Measurements from ENCODE around the gene DPYD.

The DPYD gene

DNA sequence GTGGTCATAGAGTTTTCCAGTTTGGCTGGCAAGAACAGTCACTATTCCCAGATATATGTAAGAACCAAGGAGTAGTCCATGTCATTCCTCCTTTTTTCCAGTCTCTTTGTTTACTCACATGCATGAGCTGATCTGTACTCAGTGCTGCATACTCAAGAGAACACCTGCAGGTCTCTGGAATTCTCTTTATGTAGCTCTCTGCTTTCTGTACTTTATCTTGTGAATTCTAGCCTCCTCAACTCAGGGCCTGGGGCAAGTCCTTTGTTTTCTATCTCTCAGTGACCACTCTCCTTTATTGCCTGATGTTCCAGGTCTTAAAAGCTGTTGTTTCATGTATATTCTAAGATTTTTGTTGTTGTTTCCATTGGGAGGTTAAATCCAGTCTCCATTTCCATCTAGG is 478.9 kb downstream of the DPYD start:
- ChIA-PET CTCF (interaction anchor here (0.7 kb wide), 1 partner anchor 186 kb away, joined by 3 read pairs; no protein-coding TSS in a partner anchor), POLR2A (ENCODE audit: low non-redundant PET) (no interaction called here)
- TF ChIP-seq, protein P1, sequence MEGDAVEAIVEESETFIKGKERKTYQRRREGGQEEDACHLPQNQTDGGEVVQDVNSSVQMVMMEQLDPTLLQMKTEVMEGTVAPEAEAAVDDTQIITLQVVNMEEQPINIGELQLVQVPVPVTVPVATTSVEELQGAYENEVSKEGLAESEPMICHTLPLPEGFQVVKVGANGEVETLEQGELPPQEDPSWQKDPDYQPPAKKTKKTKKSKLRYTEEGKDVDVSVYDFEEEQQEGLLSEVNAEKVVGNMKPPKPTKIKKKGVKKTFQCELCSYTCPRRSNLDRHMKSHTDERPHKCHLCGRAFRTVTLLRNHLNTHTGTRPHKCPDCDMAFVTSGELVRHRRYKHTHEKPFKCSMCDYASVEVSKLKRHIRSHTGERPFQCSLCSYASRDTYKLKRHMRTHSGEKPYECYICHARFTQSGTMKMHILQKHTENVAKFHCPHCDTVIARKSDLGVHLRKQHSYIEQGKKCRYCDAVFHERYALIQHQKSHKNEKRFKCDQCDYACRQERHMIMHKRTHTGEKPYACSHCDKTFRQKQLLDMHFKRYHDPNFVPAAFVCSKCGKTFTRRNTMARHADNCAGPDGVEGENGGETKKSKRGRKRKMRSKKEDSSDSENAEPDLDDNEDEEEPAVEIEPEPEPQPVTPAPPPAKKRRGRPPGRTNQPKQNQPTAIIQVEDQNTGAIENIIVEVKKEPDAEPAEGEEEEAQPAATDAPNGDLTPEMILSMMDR (conservative IDR thresholded peaks at IDR 0.05; ENCODE audit: low read depth), result no peak
- no peak for DNase-seq (ENCODE audit: low spot score)
- no peak overlapping the region for H3K27ac ChIP-seq

DNA sequence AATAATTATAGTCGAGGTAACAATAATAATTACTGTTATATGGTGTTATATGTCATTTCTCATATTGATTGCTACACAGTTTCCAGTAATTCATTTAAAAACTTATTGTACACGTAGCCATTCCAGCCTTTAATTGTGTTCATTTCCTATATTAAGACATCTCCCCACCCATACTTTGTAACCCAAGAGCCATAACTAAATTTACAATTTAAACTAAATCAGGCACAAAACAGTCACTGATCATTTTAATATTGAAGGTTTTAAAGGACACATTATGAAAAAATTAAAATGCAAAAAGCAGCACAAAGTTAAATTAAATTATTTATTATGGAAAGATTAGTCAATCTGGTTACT is 487.0 kb downstream of the DPYD start:
- CTCF ChIA-PET, result no interaction called here
- no peak overlapping the region for H3K27ac ChIP-seq
- POLR2A ChIA-PET (ENCODE audit: low non-redundant PET), result no interaction called here
- TF ChIP-seq, protein P1 (conservative IDR thresholded peaks at IDR 0.05; ENCODE audit: low read depth), result no peak
- DNase-seq (ENCODE audit: low spot score), result no peak

DNA sequence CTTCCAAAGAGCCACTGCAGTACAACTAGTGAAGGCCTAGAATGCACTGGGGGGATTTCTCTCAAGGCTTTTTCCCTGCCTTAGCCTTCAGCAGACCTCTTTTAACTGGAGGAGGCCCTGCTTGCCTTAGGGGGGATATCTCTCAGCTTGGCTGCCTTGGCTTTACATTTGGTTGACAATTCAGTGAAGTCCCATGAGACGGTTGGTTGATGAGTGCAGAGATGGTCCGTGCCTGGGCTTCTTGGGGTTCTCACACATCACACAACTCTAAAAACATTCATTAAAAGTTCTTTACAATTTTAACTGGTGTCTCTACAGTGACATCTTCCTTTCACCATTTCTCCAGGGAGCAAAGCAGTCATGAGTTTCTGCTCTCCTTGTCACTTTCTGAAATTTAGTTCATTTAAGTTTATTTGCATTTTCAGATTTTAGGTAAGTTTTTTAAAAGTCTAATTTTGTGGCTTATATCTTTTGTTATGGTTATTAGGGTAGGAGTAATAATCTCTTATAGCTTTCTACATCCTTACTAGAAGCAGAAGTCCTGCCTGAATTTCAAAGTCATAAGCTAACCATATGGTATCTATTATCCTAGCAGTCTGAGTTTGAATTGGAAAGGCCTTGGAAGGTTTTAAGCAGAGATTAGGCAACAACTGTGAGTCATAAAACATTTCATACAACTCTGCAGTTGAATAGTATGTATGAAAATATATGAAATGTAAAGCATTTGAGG is 487.6 kb downstream of the DPYD start:
- ChIA-PET POLR2A (ENCODE audit: low non-redundant PET) (no interaction called here), CTCF (interaction anchor here (0.6 kb wide), 1 partner anchor 1404 kb away, joined by 4 read pairs; no protein-coding TSS in a partner anchor)
- H3K27ac ChIP-seq, result no peak overlapping the region
- TF ChIP-seq, protein P1 (conservative IDR thresholded peaks at IDR 0.05; ENCODE audit: low read depth), result no peak
- peak; percentile 4 for DNase-seq (ENCODE audit: low spot score)

DNA sequence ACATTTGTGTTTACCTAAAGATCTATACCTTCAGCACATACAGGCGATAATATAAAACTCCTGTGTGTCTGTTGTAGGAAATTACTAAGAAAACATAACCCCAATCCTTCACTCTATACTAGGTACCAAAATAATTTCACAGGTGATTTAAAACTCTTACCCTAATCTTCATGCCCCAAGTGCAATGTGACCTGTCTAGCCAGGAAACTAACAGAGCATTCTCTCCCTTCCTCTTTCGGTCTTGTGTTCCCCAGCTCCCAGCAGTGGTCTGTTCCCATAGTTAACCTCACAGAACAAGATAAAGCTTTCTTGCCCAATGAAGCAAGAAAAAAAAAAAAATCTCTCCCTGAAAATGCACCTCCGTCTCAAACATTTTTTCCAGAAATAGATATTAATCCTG is 493.5 kb downstream of the DPYD start:
- POLR2A ChIA-PET (ENCODE audit: low non-redundant PET), result no interaction called here
- DNase-seq (ENCODE audit: low spot score), result no peak
- H3K27ac ChIP-seq, result no peak overlapping the region
- CTCF ChIA-PET, result no interaction called here
- TF ChIP-seq, protein P1 (conservative IDR thresholded peaks at IDR 0.05; ENCODE audit: low read depth), result no peak

DNA sequence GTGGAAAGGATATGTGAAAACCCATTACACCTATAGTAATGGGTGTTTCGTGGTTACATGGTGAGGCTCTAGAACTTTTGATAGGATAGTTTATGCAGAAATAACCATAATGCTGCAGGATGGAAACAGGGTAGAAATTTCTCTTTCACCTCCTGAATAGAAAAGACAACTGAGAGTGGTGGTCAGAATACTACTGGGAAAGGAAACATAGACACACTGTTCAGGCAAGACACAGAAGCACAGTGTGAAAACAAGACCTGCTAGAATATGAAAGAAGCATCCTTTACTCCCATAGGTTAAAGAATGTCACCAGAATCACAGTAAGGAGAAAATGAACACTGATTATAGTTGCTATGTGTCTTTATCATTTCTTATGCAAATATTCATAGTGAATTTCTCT is 496.6 kb downstream of the DPYD start:
- H3K27ac ChIP-seq, result no peak overlapping the region
- ChIA-PET CTCF (no interaction called here), POLR2A (ENCODE audit: low non-redundant PET) (no interaction called here)
- TF ChIP-seq, protein P1 (conservative IDR thresholded peaks at IDR 0.05; ENCODE audit: low read depth), result no peak
- DNase-seq (ENCODE audit: low spot score), result no peak

DNA sequence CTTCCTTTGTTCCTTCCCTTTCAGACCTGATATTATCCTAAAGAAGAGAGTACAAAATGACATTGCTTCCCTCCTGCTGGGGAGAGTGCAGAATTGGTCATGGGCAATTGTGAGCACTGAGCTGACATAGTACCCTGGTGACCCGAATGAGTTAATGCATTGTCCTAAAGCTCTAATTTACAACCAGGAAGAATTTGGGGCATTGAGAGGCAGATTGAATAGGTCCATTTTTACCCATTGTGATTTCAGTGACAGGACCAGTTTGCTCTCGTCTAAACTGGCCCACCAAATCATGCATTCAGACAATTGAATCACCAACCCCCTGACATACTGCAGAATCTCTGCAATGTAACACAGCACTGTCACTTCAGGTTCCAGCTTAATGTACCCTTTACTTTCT is 497.4 kb downstream of the DPYD start:
- no peak overlapping the region for H3K27ac ChIP-seq
- TF ChIP-seq, protein P1 (conservative IDR thresholded peaks at IDR 0.05; ENCODE audit: low read depth), result no peak
- ChIA-PET POLR2A (ENCODE audit: low non-redundant PET) (no interaction called here), CTCF (no interaction called here)
- DNase-seq (ENCODE audit: low spot score), result no peak
